ENCODE data around the gene HOXA13. TPM values are rescaled to one million over a fixed set of nuclear protein-coding genes. Genes with fewer than 3 reads are reported as not detected.
A peak's percentile ranks its signal among the peaks of the same experiment; 100 is the strongest.

Gene HOXA13
- total and polyA plus RNA-seq, 2 donors (not counting 1 experiment from before 2014, with no cell fraction given) = not detected

DNA sequence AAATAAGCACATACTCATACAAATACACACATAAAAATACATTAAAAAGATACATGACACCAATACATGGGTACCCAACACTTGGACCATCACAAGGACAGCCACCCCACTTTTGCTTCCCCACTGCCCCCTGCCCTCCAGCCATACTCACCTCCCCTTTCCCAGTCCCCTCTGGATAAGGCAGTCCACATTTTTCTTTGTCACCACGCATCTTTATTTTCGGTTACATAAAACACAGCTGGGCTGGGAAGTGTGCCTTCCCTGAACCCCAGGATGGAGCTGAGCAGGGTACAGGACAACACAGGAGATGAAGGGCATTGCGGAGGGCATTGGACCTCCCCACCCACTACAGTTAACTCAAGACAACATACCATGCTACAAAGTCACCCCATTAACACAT is 46.4 kb downstream of the HOXA13 start:
- no peaks in the 10 kb centered on the region for H3K9me3 Mint-ChIP-seq (ENCODE audit: insufficient read depth)

DNA sequence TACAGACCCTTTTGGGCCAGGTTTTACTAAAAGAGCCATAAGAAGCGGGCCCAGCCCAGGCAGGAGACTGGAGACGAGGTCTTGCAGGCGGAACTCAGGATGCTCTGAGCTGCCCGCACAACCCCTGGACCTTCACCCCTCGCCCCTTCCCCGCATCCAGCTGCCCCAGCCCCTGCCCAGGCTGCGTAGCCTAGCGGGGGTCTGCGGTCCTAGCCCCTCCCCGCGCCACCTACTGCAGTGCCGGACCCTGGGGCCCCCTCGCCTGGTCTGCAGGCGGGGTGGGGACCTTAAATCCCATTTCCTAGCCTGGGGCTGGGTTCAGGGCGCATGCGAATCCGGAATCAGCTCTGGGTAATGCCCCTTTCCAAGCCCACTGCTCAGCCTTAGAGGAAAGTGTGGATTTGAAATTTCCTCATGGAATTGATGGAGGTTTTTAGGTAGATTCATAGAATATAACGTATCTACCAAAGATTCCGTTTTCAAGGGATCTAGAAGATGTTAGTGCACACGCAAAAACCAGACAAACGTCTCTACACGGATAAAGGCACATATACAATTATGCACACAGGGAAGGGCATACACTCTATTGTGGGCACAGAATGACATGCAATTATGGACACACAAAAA is 47.0 kb downstream of the HOXA13 start:
- TF ChIP-seq EZH2 (IDR thresholded peaks at IDR 0.05; ENCODE audit: borderline replicate concordance, insufficient read depth, low read depth, low read length, poor library complexity, severe bottlenecking) = no peak
- TF ChIP-seq, protein P1, sequence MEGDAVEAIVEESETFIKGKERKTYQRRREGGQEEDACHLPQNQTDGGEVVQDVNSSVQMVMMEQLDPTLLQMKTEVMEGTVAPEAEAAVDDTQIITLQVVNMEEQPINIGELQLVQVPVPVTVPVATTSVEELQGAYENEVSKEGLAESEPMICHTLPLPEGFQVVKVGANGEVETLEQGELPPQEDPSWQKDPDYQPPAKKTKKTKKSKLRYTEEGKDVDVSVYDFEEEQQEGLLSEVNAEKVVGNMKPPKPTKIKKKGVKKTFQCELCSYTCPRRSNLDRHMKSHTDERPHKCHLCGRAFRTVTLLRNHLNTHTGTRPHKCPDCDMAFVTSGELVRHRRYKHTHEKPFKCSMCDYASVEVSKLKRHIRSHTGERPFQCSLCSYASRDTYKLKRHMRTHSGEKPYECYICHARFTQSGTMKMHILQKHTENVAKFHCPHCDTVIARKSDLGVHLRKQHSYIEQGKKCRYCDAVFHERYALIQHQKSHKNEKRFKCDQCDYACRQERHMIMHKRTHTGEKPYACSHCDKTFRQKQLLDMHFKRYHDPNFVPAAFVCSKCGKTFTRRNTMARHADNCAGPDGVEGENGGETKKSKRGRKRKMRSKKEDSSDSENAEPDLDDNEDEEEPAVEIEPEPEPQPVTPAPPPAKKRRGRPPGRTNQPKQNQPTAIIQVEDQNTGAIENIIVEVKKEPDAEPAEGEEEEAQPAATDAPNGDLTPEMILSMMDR (IDR thresholded peaks at IDR 0.05) = no peak
- ChIA-PET CTCF (interaction anchor here (0.8 to 6.9 kb wide), 5 partner anchors 9 to 1298 kb away, joined by 3 to 52 read pairs (median 3); no protein-coding TSS in a partner anchor), POLR2A (no interaction called here)
- H3K4me2 ChIP-seq (replicated peaks; ENCODE audit: low read depth, low read length, poor library complexity, severe bottlenecking) = peak overlapping the region; percentile 79
- no peaks in the 10 kb centered on the region for H3K36me3 ChIP-seq (replicated peaks in 1 of 2; ENCODE audit: control extremely low read depth in 1 of 2, control insufficient read depth in 1 of 2, extremely low read depth in 1 of 2, insufficient read depth in 2 of 2, low read length in 1 of 2)
- no peak overlapping the region for H2AFZ ChIP-seq (ENCODE audit: insufficient read depth, low read depth, low read length, poor library complexity, severe bottlenecking)
- Mint-ChIP-seq H3K9me3 (ENCODE audit: insufficient read depth) (no peaks in the 10 kb centered on the region), H3K27me3 (peaks cover 71% of the 10 kb centered on the region), H3K4me3 (no peak overlapping the region), H3K27ac (no peak overlapping the region), H3K4me1 (peaks cover 44% of the 10 kb centered on the region)
- H3K4me1 ChIP-seq (ENCODE audit: control insufficient read depth in 2 of 2, insufficient read depth in 2 of 2, low read length in 2 of 2) = peaks cover 64 to 77% of the 10 kb centered on the region in 2 donors
- peaks cover 1 to 98% (median 89%) of the 10 kb centered on the region in 4 experiments for H3K27me3 ChIP-seq (replicated peaks in 1 of 4; ENCODE audit: control extremely low read depth in 1 of 4, control insufficient read depth in 3 of 4, insufficient read depth in 4 of 4, low read length in 3 of 4)
- no peaks in the 10 kb centered on the region for H3K79me2 ChIP-seq (ENCODE audit: control insufficient read depth, insufficient read depth, low read length)
- intact Hi-C loops (cut with micrococcal nuclease) = loop anchor here (5.0 kb wide), 1 partner anchor 34 kb away; the partner anchor contains the start of gene HOXA11
- peaks cover 10% of the 10 kb centered on the region for H4K20me1 ChIP-seq (ENCODE audit: control insufficient read depth, insufficient read depth, low read length, poor library complexity, severe bottlenecking)
- no peak overlapping the region for H3K27ac ChIP-seq (ENCODE audit: low read length in 2 of 2)
- WGBS (ENCODE audit: insufficient coverage) = 18% methylated on average over 12 of the region's 22 CpGs
- H3K9ac ChIP-seq (ENCODE audit: low read length) = no peak overlapping the region
- H3K4me3 ChIP-seq (ENCODE audit: control extremely low read depth in 1 of 5, extremely low read depth in 1 of 5, insufficient read depth in 1 of 5, low read depth in 2 of 5, low read length in 4 of 5) = no peak overlapping the region
- ATAC-seq (ENCODE audit: low read depth) (no peak), DNase-seq (no peak)
- H3K9me3 ChIP-seq (ENCODE audit: control extremely low read depth in 1 of 3, control insufficient read depth in 2 of 3, insufficient read depth in 1 of 3, low read length in 2 of 3) = peaks cover 0 to 89% (median 18%) of the 10 kb centered on the region in 3 donors

More for the DNA sequence above, 46.4 kb downstream of the HOXA13 start:
- Histone ChIP-seq H3K4me3 (ENCODE audit: control extremely low read depth in 1 of 5, extremely low read depth in 1 of 5, insufficient read depth in 1 of 5, low read depth in 2 of 5, low read length in 4 of 5) (no peak overlapping the region), H3K27ac (ENCODE audit: low read length in 2 of 2) (no peak overlapping the region), H4K20me1 (ENCODE audit: control insufficient read depth, insufficient read depth, low read length, poor library complexity, severe bottlenecking) (peaks cover 10% of the 10 kb centered on the region), H3K4me2 (replicated peaks; ENCODE audit: low read depth, low read length, poor library complexity, severe bottlenecking) (no peak overlapping the region), H2AFZ (ENCODE audit: insufficient read depth, low read depth, low read length, poor library complexity, severe bottlenecking) (no peak overlapping the region), H3K36me3 (replicated peaks in 1 of 2; ENCODE audit: control extremely low read depth in 1 of 2, control insufficient read depth in 1 of 2, extremely low read depth in 1 of 2, insufficient read depth in 2 of 2, low read length in 1 of 2) (no peaks in the 10 kb centered on the region), H3K9ac (ENCODE audit: low read length) (no peak overlapping the region), H3K79me2 (ENCODE audit: control insufficient read depth, insufficient read depth, low read length) (no peaks in the 10 kb centered on the region), H3K4me1 (ENCODE audit: control insufficient read depth in 2 of 2, insufficient read depth in 2 of 2, low read length in 2 of 2) (peaks cover 64 to 73% of the 10 kb centered on the region in 2 donors), H3K9me3 (ENCODE audit: control extremely low read depth in 1 of 3, control insufficient read depth in 2 of 3, insufficient read depth in 1 of 3, low read length in 2 of 3) (peaks cover 0 to 89% (median 18%) of the 10 kb centered on the region in 3 donors), H3K27me3 (replicated peaks in 1 of 4; ENCODE audit: control extremely low read depth in 1 of 4, control insufficient read depth in 3 of 4, insufficient read depth in 4 of 4, low read length in 3 of 4) (peaks cover 1 to 98% (median 86%) of the 10 kb centered on the region in 4 experiments)
- Mint-ChIP-seq H3K27me3 (peaks cover 71% of the 10 kb centered on the region), H3K4me1 (peaks cover 41% of the 10 kb centered on the region), H3K4me3 (no peak overlapping the region), H3K27ac (no peak overlapping the region)
- intact Hi-C loops (cut with micrococcal nuclease) = loop anchor here (5.0 kb wide), 1 partner anchor 34 kb away; the partner anchor contains the start of gene HOXA11
- WGBS (ENCODE audit: insufficient coverage) = 100% methylated on average over 2 of the region's 3 CpGs
- DNase-seq (no peak), ATAC-seq (ENCODE audit: low read depth) (no peak)
- TF ChIP-seq, protein P1 (IDR thresholded peaks at IDR 0.05) = no peak
- no peak for TF ChIP-seq EZH2 (IDR thresholded peaks at IDR 0.05; ENCODE audit: borderline replicate concordance, insufficient read depth, low read depth, low read length, poor library complexity, severe bottlenecking)
- ChIA-PET POLR2A (no interaction called here), CTCF (interaction anchor here (0.7 kb wide), 1 partner anchor 471 kb away, joined by 3 read pairs; no protein-coding TSS in a partner anchor)
